ENCODE measurements around the gene SMAD6.

SMAD6 gene

GRCh38 chr15:66702035-66702786 lies at the start of gene SMAD6:
Gene SMAD6, plus strand, starts transcription at chr15:66702236. Its CDS starts 1,023 bp downstream, at chr15:66703259.
- H3K4me1 ChIP-seq, result peaks cover 40% of the 10 kb centered on the region
- TF ChIP-seq Cebpa-rat (IDR thresholded peaks at IDR 0.05), result peak; percentile 99
- peak within 1 kb of the TSS; percentile 97 for H3K4me2 ChIP-seq
- peak within 1 kb of the TSS; percentile 71 for H3K4me3 ChIP-seq
- H3K9ac ChIP-seq, result peak within 1 kb of the TSS; percentile 70
- H3K36me3 ChIP-seq, result no peaks in the 10 kb centered on the region
- H4K20me1 ChIP-seq, result peaks cover 41% of the 10 kb centered on the region
- H3K27ac ChIP-seq, result 0 out of 2 replicates have a peak within 1 kb of the TSS, but pooled peaks have one; percentile 30
- H3K27me3 ChIP-seq, result peaks cover 54% of the 10 kb centered on the region
- H3K9me3 ChIP-seq, result no peaks in the 10 kb centered on the region

- Histone ChIP-seq H3K4me3 (no peak overlapping the region), H3K4me2 (no peak overlapping the region), H3K9ac (no peak overlapping the region), H3K27ac (no peak overlapping the region), H3K36me3 (no peaks in the 10 kb centered on the region), H3K27me3 (peaks cover 34% of the 10 kb centered on the region), H3K4me1 (peaks cover 33% of the 10 kb centered on the region), H4K20me1 (no peaks in the 10 kb centered on the region), H3K9me3 (no peaks in the 10 kb centered on the region)
- TF ChIP-seq Cebpa-rat (IDR thresholded peaks at IDR 0.05), result no peak
Observed at GRCh38 chr15:66652806-66653205, 49.2 kb upstream of the SMAD6 start.

- no peak overlapping the region for H3K4me2 ChIP-seq
- no peak overlapping the region for H3K27ac ChIP-seq
- H3K9me3 ChIP-seq, result no peaks in the 10 kb centered on the region
- no peaks in the 10 kb centered on the region for H4K20me1 ChIP-seq
- H3K9ac ChIP-seq, result no peak overlapping the region
- H3K27me3 ChIP-seq, result peaks cover 34% of the 10 kb centered on the region
- H3K36me3 ChIP-seq, result no peaks in the 10 kb centered on the region
- H3K4me3 ChIP-seq, result no peak overlapping the region
- H3K4me1 ChIP-seq, result peaks cover 27% of the 10 kb centered on the region
- no peak for TF ChIP-seq Cebpa-rat (IDR thresholded peaks at IDR 0.05)
Observed at GRCh38 chr15:66653398-66653797, 48.6 kb upstream of the SMAD6 start.

GRCh38 chr15:66653852-66654251 lies 48.2 kb upstream of the SMAD6 start:
- no peaks in the 10 kb centered on the region for H3K36me3 ChIP-seq
- H3K4me1 ChIP-seq, result peaks cover 27% of the 10 kb centered on the region
- H3K27me3 ChIP-seq, result peaks cover 34% of the 10 kb centered on the region
- no peak overlapping the region for H3K9ac ChIP-seq
- no peak for TF ChIP-seq Cebpa-rat (IDR thresholded peaks at IDR 0.05)
- no peaks in the 10 kb centered on the region for H4K20me1 ChIP-seq
- H3K4me3 ChIP-seq, result no peak overlapping the region
- H3K9me3 ChIP-seq, result no peaks in the 10 kb centered on the region
- 0 out of 2 replicates have a peak overlapping the region, but pooled peaks have one; percentile 75 for H3K4me2 ChIP-seq
- H3K27ac ChIP-seq, result no peak overlapping the region

- Histone ChIP-seq H3K9ac (no peak overlapping the region), H3K4me1 (peaks cover 30% of the 10 kb centered on the region), H3K4me3 (0 out of 2 replicates have a peak overlapping the region, but pooled peaks have one; percentile 43), H3K4me2 (peak overlapping the region; percentile 75), H3K27me3 (peaks cover 34% of the 10 kb centered on the region), H3K36me3 (no peaks in the 10 kb centered on the region), H3K27ac (no peak overlapping the region), H3K9me3 (no peaks in the 10 kb centered on the region), H4K20me1 (no peaks in the 10 kb centered on the region)
- TF ChIP-seq Cebpa-rat (IDR thresholded peaks at IDR 0.05), result no peak
Observed at GRCh38 chr15:66654361-66654738, 47.7 kb upstream of the SMAD6 start.

- H3K4me1 ChIP-seq, result peaks cover 33% of the 10 kb centered on the region
- H3K9ac ChIP-seq, result peak overlapping the region; percentile 51; the same call in 1 of the 2 replicates
- H3K4me3 ChIP-seq, result peak overlapping the region; percentile 43; the same call in 1 of the 2 replicates
- H3K36me3 ChIP-seq, result no peaks in the 10 kb centered on the region
- no peaks in the 10 kb centered on the region for H3K9me3 ChIP-seq
- H3K27ac ChIP-seq, result no peak overlapping the region
- no peak for TF ChIP-seq Cebpa-rat (IDR thresholded peaks at IDR 0.05)
- H3K27me3 ChIP-seq, result peaks cover 34% of the 10 kb centered on the region
- peak overlapping the region; percentile 75 for H3K4me2 ChIP-seq
- H4K20me1 ChIP-seq, result no peaks in the 10 kb centered on the region
Observed at GRCh38 chr15:66654739-66655375, 47.2 kb upstream of the SMAD6 start.

- H4K20me1 ChIP-seq, result no peaks in the 10 kb centered on the region
- no peak overlapping the region for H3K4me3 ChIP-seq
- no peak overlapping the region for H3K27ac ChIP-seq
- H3K27me3 ChIP-seq, result peaks cover 34% of the 10 kb centered on the region
- H3K9me3 ChIP-seq, result no peaks in the 10 kb centered on the region
- no peak for TF ChIP-seq Cebpa-rat (IDR thresholded peaks at IDR 0.05)
- H3K4me2 ChIP-seq, result peak overlapping the region; percentile 75
- no peaks in the 10 kb centered on the region for H3K36me3 ChIP-seq
- H3K9ac ChIP-seq, result peak overlapping the region; percentile 51; the same call in 1 of the 2 replicates
- peaks cover 35% of the 10 kb centered on the region for H3K4me1 ChIP-seq
Observed at GRCh38 chr15:66655511-66655910, 46.5 kb upstream of the SMAD6 start.

- peak overlapping the region; percentile 75 for H3K4me2 ChIP-seq
- no peak overlapping the region for H3K27ac ChIP-seq
- H3K4me1 ChIP-seq, result peaks cover 40% of the 10 kb centered on the region
- H3K9ac ChIP-seq, result no peak overlapping the region
- H3K36me3 ChIP-seq, result no peaks in the 10 kb centered on the region
- no peak overlapping the region for H3K4me3 ChIP-seq
- TF ChIP-seq Cebpa-rat (IDR thresholded peaks at IDR 0.05), result no peak
- no peaks in the 10 kb centered on the region for H4K20me1 ChIP-seq
- no peaks in the 10 kb centered on the region for H3K9me3 ChIP-seq
- peaks cover 34% of the 10 kb centered on the region for H3K27me3 ChIP-seq
Observed at GRCh38 chr15:66655997-66656396, 46.0 kb upstream of the SMAD6 start.

- Histone ChIP-seq H3K9ac (no peak overlapping the region), H3K4me3 (no peak overlapping the region), H3K4me1 (peaks cover 41% of the 10 kb centered on the region), H4K20me1 (no peaks in the 10 kb centered on the region), H3K9me3 (no peaks in the 10 kb centered on the region), H3K36me3 (no peaks in the 10 kb centered on the region), H3K27me3 (peaks cover 34% of the 10 kb centered on the region), H3K27ac (no peak overlapping the region), H3K4me2 (no peak overlapping the region)
- TF ChIP-seq Cebpa-rat (IDR thresholded peaks at IDR 0.05), result no peak
Observed at GRCh38 chr15:66657185-66658020, 44.6 kb upstream of the SMAD6 start.
